ENCODE data around the gene LIN7C.

The LIN7C gene

DNA sequence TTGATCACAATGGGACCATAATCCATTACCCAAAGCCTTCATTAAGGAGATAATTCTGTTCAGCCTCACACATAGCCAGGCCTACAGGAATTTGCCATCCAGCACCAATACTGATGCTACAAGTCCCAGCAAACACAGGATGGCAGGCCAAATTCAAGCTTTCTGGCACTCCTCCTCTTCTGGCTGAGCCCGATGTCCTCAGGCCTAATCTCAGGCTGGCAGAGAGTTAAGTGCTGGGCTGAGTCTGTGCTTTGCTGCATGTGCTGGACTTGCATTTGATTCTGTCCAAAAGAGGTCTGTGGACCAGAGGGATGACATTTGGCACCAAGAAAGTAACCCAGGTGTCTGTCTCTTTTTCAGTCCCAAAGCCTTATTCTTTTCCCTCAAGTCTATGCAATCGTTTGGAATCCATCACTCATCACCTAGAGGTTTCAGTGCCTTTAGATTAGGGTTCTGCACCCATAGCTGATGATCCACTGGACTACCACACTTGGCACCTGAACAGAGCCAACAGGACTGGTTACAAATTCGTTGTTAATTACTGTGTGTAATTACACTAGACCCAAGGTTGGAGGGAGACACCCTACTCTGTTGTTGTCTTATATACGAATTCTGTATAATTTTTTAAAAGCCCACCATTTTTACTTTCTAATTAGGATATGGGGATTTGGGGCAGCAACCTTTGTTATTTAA is 19.4 kb upstream of the LIN7C start:
- H3K9me2 ChIP-seq (replicated peaks; ENCODE audit: insufficient read depth, low read length), result no peaks in the 10 kb centered on the region
- TF ChIP-seq, protein P1, sequence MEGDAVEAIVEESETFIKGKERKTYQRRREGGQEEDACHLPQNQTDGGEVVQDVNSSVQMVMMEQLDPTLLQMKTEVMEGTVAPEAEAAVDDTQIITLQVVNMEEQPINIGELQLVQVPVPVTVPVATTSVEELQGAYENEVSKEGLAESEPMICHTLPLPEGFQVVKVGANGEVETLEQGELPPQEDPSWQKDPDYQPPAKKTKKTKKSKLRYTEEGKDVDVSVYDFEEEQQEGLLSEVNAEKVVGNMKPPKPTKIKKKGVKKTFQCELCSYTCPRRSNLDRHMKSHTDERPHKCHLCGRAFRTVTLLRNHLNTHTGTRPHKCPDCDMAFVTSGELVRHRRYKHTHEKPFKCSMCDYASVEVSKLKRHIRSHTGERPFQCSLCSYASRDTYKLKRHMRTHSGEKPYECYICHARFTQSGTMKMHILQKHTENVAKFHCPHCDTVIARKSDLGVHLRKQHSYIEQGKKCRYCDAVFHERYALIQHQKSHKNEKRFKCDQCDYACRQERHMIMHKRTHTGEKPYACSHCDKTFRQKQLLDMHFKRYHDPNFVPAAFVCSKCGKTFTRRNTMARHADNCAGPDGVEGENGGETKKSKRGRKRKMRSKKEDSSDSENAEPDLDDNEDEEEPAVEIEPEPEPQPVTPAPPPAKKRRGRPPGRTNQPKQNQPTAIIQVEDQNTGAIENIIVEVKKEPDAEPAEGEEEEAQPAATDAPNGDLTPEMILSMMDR (IDR thresholded peaks at IDR 0.05; ENCODE audit: low read length), result no peak
- TF ChIP-seq EZH2 (optimal IDR thresholded peaks at IDR 0.05; ENCODE audit: low read depth, low read length), result no peak
- TF ChIP-seq EZH2phosphoT487 (IDR thresholded peaks at IDR 0.05; ENCODE audit: low read length), result no peak
- no peak for DNase-seq
- H3K4me1 ChIP-seq (ENCODE audit: low read length), result no peaks in the 10 kb centered on the region
- H3K36me3 ChIP-seq (replicated peaks; ENCODE audit: insufficient read depth, low read length), result no peaks in the 10 kb centered on the region
- H3K4me3 ChIP-seq (ENCODE audit: low read length), result no peak overlapping the region
- no peaks in the 10 kb centered on the region for H3K27me3 ChIP-seq (replicated peaks; ENCODE audit: insufficient read depth, low read length)
- H3F3A ChIP-seq (ENCODE audit: insufficient read depth, low read length), result no peaks in the 10 kb centered on the region
- H3K9me3 ChIP-seq (replicated peaks; ENCODE audit: insufficient read depth, low read length), result no peaks in the 10 kb centered on the region
- no peaks in the 10 kb centered on the region for H4K20me1 ChIP-seq (ENCODE audit: insufficient read depth, low read length)
- no peak overlapping the region for H2AFZ ChIP-seq (ENCODE audit: low read length)
- no peak overlapping the region for H3K4me2 ChIP-seq (ENCODE audit: low read depth, low read length)
- no peaks in the 10 kb centered on the region for H3K79me2 ChIP-seq (ENCODE audit: low read length)
- no peak overlapping the region for H3K9ac ChIP-seq (ENCODE audit: low read length)
- no peak overlapping the region for H3K27ac ChIP-seq (ENCODE audit: low read length)

DNA sequence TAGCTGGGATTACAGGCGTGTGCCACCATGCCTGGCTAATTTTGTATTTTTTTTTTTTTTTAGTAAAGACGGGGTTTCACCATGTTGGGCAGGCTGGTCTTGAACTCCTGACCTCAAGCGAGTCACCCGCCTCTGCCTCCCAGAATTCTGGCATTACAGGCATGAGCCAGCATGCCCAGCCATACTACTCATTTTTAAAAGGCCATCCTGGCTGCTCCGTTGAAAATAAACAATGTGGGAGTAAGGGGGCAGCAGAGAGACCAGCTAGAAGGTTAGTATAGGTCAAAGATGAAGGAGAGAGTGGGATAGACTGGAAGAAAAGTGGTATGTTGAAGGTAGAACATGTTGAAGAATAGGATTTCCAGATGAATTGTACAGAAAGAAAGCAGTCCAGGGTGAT is 17.6 kb upstream of the LIN7C start:
- H3K4me3 ChIP-seq (ENCODE audit: low read length), result no peak overlapping the region
- H4K20me1 ChIP-seq (ENCODE audit: insufficient read depth, low read length), result no peaks in the 10 kb centered on the region
- no peaks in the 10 kb centered on the region for H3K9me2 ChIP-seq (replicated peaks; ENCODE audit: insufficient read depth, low read length)
- H2AFZ ChIP-seq (ENCODE audit: low read length), result no peak overlapping the region
- no peak for DNase-seq
- no peaks in the 10 kb centered on the region for H3K79me2 ChIP-seq (ENCODE audit: low read length)
- no peaks in the 10 kb centered on the region for H3K27me3 ChIP-seq (replicated peaks; ENCODE audit: insufficient read depth, low read length)
- TF ChIP-seq EZH2 (optimal IDR thresholded peaks at IDR 0.05; ENCODE audit: low read depth, low read length) (no peak), EZH2phosphoT487 (IDR thresholded peaks at IDR 0.05; ENCODE audit: low read length) (no peak)
- TF ChIP-seq, protein P1 (IDR thresholded peaks at IDR 0.05; ENCODE audit: low read length), result no peak
- no peak overlapping the region for H3K4me2 ChIP-seq (ENCODE audit: low read depth, low read length)
- no peaks in the 10 kb centered on the region for H3K9me3 ChIP-seq (replicated peaks; ENCODE audit: insufficient read depth, low read length)
- H3F3A ChIP-seq (ENCODE audit: insufficient read depth, low read length), result no peaks in the 10 kb centered on the region
- H3K4me1 ChIP-seq (ENCODE audit: low read length), result no peaks in the 10 kb centered on the region
- H3K36me3 ChIP-seq (replicated peaks; ENCODE audit: insufficient read depth, low read length), result no peaks in the 10 kb centered on the region
- no peak overlapping the region for H3K9ac ChIP-seq (ENCODE audit: low read length)
- no peak overlapping the region for H3K27ac ChIP-seq (ENCODE audit: low read length)

DNA sequence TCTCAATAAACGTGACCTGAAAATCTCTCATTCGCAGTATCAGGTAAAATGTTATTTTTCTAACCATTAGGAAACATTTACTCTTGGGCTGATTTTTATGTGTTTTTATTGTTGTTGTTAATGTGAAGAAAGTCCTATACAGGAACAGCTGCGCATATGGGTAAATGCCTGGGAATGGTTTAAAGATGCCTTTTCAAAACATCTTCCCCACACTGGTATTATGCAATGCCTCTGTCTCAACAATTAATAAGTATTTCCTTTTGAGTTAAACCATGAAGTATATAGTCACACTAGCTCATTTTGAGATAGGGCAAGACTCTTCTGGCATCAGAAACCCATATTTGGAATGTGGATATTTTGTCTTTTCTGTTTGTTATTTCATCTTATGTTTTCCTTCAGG is 13.7 kb upstream of the LIN7C start:
- H3K9me3 ChIP-seq (replicated peaks; ENCODE audit: insufficient read depth, low read length), result no peaks in the 10 kb centered on the region

More for the DNA sequence above, 13.7 kb upstream of the LIN7C start:
- no peak for DNase-seq
- H3K79me2 ChIP-seq (ENCODE audit: low read length), result no peaks in the 10 kb centered on the region
- no peak overlapping the region for H2AFZ ChIP-seq (ENCODE audit: low read length)
- H4K20me1 ChIP-seq (ENCODE audit: insufficient read depth, low read length), result no peaks in the 10 kb centered on the region
- H3K9ac ChIP-seq (ENCODE audit: low read length), result no peak overlapping the region
- H3K4me1 ChIP-seq (ENCODE audit: low read length), result no peaks in the 10 kb centered on the region
- H3K4me3 ChIP-seq (ENCODE audit: low read length), result no peak overlapping the region
- H3K36me3 ChIP-seq (replicated peaks; ENCODE audit: insufficient read depth, low read length), result no peaks in the 10 kb centered on the region
- no peak overlapping the region for H3K27ac ChIP-seq (ENCODE audit: low read length)
- H3K4me2 ChIP-seq (ENCODE audit: low read depth, low read length), result no peak overlapping the region
- no peaks in the 10 kb centered on the region for H3K27me3 ChIP-seq (replicated peaks; ENCODE audit: insufficient read depth, low read length)
- TF ChIP-seq EZH2phosphoT487 (IDR thresholded peaks at IDR 0.05; ENCODE audit: low read length) (no peak), EZH2 (optimal IDR thresholded peaks at IDR 0.05; ENCODE audit: low read depth, low read length) (no peak)
- TF ChIP-seq, protein P1 (IDR thresholded peaks at IDR 0.05; ENCODE audit: low read length), result no peak
- no peaks in the 10 kb centered on the region for H3K9me2 ChIP-seq (replicated peaks; ENCODE audit: insufficient read depth, low read length)
- H3F3A ChIP-seq (ENCODE audit: insufficient read depth, low read length), result no peaks in the 10 kb centered on the region
